Amniotic stem cell (primary cell): ENCODE data around the gene STX2.
"Not testable (repeated sequence)": the region's sequence is repeated elsewhere in the genome, so short reads cannot be mapped to it uniquely, and the experiment has no call there.

Source experiments
- DNase-seq: peaks from one replicate; lab custom pipeline; 2025; lab: John Stamatoyannopoulos, UW

Gene STX2

GRCh38 chr12:130799051-130799450 lies 40.0 kb downstream of the STX2 start:
- no peak for DNase-seq

- no peak for DNase-seq
Observed at GRCh38 chr12:130796985-130797686, 41.9 kb downstream of the STX2 start.

- DNase-seq: no peak
Observed at GRCh38 chr12:130795906-130796305, 43.1 kb downstream of the STX2 start.

GRCh38 chr12:130793554-130793849 lies 45.5 kb downstream of the STX2 start:
- DNase-seq: no peak

- no peak for DNase-seq
Observed at GRCh38 chr12:130792821-130793553, 46.1 kb downstream of the STX2 start.

- no peak for DNase-seq
Observed at GRCh38 chr12:130791629-130792028, 47.4 kb downstream of the STX2 start.

GRCh38 chr12:130788515-130788914 lies 50.5 kb downstream of the STX2 start:
- DNase-seq: no peak

GRCh38 chr12:130787445-130788410 lies 51.3 kb downstream of the STX2 start:
- no peak for DNase-seq

GRCh38 chr12:130787041-130787440 lies 52.0 kb downstream of the STX2 start:
- DNase-seq: no peak

GRCh38 chr12:130783110-130783715 lies 55.8 kb downstream of the STX2 start:
- no peak for DNase-seq

- DNase-seq: not testable (repeated sequence)
Observed at GRCh38 chr12:130782245-130782644, 56.8 kb downstream of the STX2 start.

GRCh38 chr12:130780880-130781575 lies 58.0 kb downstream of the STX2 start:
- no peak for DNase-seq

- DNase-seq: no peak
Observed at GRCh38 chr12:130780325-130780724, 58.7 kb downstream of the STX2 start.

GRCh38 chr12:130778776-130779175 lies 60.3 kb downstream of the STX2 start:
- DNase-seq: no peak

GRCh38 chr12:130776857-130777339 lies 62.2 kb downstream of the STX2 start:
- no peak for DNase-seq

GRCh38 chr12:130775953-130776856 lies 62.8 kb downstream of the STX2 start:
- peak; percentile 86 for DNase-seq

GRCh38 chr12:130770413-130771028 lies 68.5 kb downstream of the STX2 start:
- DNase-seq: no peak

- no peak for DNase-seq
Observed at GRCh38 chr12:130768120-130768519, 70.9 kb downstream of the STX2 start.

GRCh38 chr12:130766470-130766869 lies 72.6 kb downstream of the STX2 start:
- DNase-seq: no peak

- no peak for DNase-seq
Observed at GRCh38 chr12:130765186-130765659, 73.8 kb downstream of the STX2 start.
